ENCODE results near the gene ANKRD33.

DNA sequence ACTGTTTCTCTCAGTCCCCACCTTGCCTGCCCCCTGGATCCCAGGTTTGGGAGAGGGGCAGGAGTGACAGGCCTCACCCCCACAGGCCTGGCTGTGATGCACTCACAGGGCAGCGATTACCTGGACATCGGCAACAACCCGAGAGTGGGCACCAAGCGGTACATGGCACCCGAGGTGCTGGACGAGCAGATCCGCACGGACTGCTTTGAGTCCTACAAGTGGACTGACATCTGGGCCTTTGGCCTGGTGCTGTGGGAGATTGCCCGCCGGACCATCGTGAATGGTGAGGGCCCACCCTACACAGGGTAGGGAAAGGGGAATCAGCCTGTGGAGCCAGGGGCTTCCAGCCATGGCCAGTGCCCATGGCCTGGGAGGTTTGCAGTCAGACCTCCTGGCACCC lies 28.0 kb downstream of the ANKRD33 start:
- TF ChIP-seq, protein P1, sequence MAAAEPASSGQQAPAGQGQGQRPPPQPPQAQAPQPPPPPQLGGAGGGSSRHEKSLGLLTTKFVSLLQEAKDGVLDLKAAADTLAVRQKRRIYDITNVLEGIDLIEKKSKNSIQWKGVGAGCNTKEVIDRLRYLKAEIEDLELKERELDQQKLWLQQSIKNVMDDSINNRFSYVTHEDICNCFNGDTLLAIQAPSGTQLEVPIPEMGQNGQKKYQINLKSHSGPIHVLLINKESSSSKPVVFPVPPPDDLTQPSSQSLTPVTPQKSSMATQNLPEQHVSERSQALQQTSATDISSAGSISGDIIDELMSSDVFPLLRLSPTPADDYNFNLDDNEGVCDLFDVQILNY (CRISPR knock-in tag; conservative IDR thresholded peaks at IDR 0.05), result no peak
- TF ChIP-seq ZMYM3 (CRISPR knock-in tag; IDR thresholded peaks at IDR 0.05), result no peak
- TF ChIP-seq POLR2AphosphoS5 (IDR thresholded peaks at IDR 0.05; ENCODE audit: low read depth, low read length), result no peak
- TF ChIP-seq MAFF (IDR thresholded peaks at IDR 0.05; ENCODE audit: low read depth, low read length), result no peak
- TF ChIP-seq NR2C2 (CRISPR knock-in tag; IDR thresholded peaks at IDR 0.05; ENCODE audit: borderline replicate concordance), result no peak
